Skin epidermis (tissue), 12 donors: ENCODE results near the gene PCDHB7.
A peak's percentile ranks its signal among the peaks of the same experiment; 100 is the strongest.
"Not testable (repeated sequence)": the region's sequence is repeated elsewhere in the genome, so short reads cannot be mapped to it uniquely, and the experiment has no call there.

Experiments
- H3K27ac ChIP-seq, 21 experiments: fragments of 200-600 bp; sonication (generic) in 11 of 21; one replicate each; pipeline ENCODE4 v1.5.0; 2020; ENCODE audit warnings: mild to moderate bottlenecking in 3 of 21, inconsistent platforms in 2 of 21, moderate library complexity in 2 of 21
- H3K4me3 ChIP-seq, 7 experiments: fragments of 200-600 bp; sonication (generic) in 2 of 7; one replicate each; pipeline ENCODE4 v1.5.0; 2020; ENCODE audit warnings: inconsistent platforms in 2 of 7, mild to moderate bottlenecking in 2 of 7, moderate library complexity in 1 of 7

Gene PCDHB7

GRCh38 chr5:141172381-141173204 is at the start of gene PCDHB7:
PCDHB7 (plus strand) TSS chr5:141172644; CDS start chr5:141172836, 192 bp downstream.
- Histone ChIP-seq H3K4me3 (peak within 1 kb of the TSS in 1 of 7 experiments; percentile 7), H3K27ac (no peak within 1 kb of the TSS)

GRCh38 chr5:141123396-141124135 is 48.9 kb upstream of the PCDHB7 start:
- not testable (repeated sequence) for H3K27ac ChIP-seq, H3K4me3 ChIP-seq

- Histone ChIP-seq H3K27ac (no peak overlapping the region), H3K4me3 (no peak overlapping the region)
Observed at GRCh38 chr5:141127305-141127704, 45.1 kb upstream of the PCDHB7 start.

DNA sequence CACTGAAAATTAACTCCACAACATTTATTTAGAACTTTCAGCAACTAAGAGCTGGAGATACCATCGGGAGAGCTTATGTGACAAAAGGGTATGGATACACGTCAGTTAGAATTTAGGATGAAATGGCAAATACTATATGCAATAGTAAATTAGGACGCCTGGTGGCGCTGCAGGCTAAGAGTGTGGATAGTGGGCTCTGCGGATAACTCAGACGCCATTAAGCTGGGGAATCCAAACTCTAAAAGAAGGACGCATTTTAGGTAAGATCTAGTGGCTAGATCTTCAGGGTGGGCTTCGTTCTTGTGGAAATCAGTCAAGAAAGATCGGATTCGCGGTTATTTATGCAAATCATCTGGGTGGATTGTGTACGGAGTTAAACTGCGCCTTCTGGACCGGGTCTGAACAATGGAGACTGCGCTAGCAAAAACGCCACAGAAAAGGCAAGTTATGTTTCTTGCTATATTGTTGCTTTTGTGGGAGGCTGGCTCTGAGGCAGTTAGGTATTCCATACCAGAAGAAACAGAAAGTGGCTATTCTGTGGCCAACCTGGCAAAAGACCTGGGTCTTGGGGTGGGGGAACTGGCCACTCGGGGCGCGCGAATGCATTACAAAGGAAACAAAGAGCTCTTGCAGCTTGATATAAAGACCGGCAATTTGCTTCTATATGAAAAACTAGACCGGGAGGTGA is 37.3 kb upstream of the PCDHB7 start, which contains the start of gene PCDHB5:
PCDHB5 (plus strand) TSS at position 177 of the 688 bp plus-strand sequence; CDS start at position 406, 229 bp downstream.
- no peak within 1 kb of the TSS for H3K27ac ChIP-seq

GRCh38 chr5:141135718-141136266 is 36.7 kb upstream of the PCDHB7 start:
- Histone ChIP-seq H3K4me3 (peak overlapping the region in 1 of 7 experiments; percentile 17), H3K27ac (no peak overlapping the region)

More for the DNA sequence above, 37.3 kb upstream of the PCDHB7 start, which contains the start of gene PCDHB5:
- peak within 1 kb of the TSS in 1 of 7 experiments; percentile 17 for H3K4me3 ChIP-seq

GRCh38 chr5:141137346-141137745 is 35.1 kb upstream of the PCDHB7 start:
- H3K4me3 ChIP-seq, H3K27ac ChIP-seq: not testable (repeated sequence)

GRCh38 chr5:141149812-141150211 is 22.6 kb upstream of the PCDHB7 start, which contains the start of gene PCDHB6:
PCDHB6 (plus strand) TSS chr5:141150057; CDS start chr5:141150258, 201 bp downstream.
- Histone ChIP-seq H3K27ac (no peak within 1 kb of the TSS), H3K4me3 (no peak within 1 kb of the TSS)

- no peak overlapping the region for H3K27ac ChIP-seq
- no peak overlapping the region for H3K4me3 ChIP-seq
Observed at GRCh38 chr5:141150224-141150992, 22.0 kb upstream of the PCDHB7 start.

DNA sequence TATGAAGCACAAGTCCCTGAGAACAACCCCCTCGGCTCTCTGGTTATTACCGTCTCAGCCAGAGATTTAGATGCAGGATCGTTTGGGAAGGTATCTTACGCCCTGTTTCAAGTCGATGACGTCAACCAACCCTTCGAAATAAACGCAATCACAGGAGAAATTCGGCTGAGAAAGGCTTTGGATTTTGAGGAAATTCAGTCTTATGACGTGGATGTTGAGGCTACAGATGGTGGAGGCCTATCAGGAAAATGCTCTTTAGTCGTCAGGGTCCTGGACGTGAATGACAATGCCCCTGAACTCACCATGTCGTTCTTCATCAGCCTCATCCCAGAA is 21.5 kb upstream of the PCDHB7 start:
- Histone ChIP-seq H3K27ac (no peak overlapping the region), H3K4me3 (no peak overlapping the region)

GRCh38 chr5:141151632-141152031 is 20.8 kb upstream of the PCDHB7 start:
- not testable (repeated sequence) for H3K4me3 ChIP-seq, H3K27ac ChIP-seq

DNA sequence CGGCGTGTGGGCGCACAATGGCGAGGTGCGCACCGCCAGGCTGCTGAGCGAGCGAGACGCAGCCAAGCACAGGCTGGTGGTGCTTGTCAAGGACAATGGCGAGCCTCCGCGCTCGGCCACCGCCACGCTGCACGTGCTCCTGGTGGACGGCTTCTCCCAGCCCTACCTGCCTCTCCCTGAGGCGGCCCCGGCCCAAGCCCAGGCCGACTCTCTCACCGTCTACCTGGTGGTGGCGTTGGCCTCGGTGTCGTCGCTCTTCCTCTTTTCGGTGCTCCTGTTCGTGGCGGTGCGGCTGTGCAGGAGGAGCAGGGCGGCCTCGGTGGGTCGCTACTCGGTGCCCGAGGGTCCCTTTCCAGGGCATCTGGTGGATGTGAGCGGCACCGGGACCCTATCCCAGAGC is 20.3 kb upstream of the PCDHB7 start:
- H3K27ac ChIP-seq, result not testable (repeated sequence)

DNA sequence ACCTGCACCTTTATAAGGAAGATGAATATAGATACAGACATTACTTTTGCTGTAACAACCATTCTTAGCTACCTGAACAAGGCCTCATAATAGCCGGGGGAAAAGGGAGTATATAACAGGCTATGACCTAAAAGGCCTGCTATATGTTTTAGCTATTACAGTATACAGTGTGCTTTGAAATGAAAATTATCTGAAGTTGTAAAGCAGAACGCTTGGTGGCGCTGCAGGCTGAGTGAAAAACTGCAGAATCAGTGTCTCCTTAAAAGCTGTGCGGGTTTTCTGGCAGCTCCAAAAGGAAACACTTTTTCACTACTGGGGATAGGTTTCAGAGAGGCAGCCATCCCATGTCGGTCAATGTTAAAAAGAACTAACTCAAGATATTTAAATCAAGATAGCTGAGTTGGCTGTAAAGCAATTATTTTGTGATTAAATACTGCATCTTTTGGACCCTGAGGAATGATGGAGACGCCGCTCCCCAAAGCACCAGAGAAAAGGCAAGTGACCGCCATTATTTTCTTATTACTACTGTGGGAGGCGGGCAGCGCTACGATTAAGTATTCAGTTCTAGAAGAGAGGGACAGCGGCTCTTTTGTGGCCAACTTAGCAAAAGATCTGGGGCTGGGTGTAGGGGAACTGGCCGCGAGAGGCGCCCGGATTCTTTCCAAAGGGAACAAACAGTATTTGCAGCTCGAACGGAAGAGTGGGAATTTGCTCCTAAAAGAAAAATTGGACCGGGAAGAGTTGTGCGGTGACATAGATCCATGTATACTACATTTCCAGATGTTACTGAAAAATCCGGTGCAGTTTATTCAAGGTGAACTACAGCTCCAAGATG is 16.7 kb upstream of the PCDHB7 start:
- Histone ChIP-seq H3K4me3 (no peak overlapping the region), H3K27ac (no peak overlapping the region)

More for the DNA sequence above, 20.3 kb upstream of the PCDHB7 start:
- H3K4me3 ChIP-seq, result not testable (repeated sequence)

GRCh38 chr5:141157356-141157755 is 15.1 kb upstream of the PCDHB7 start:
- not testable (repeated sequence) for H3K4me3 ChIP-seq, H3K27ac ChIP-seq

GRCh38 chr5:141157901-141158300 is 14.5 kb upstream of the PCDHB7 start:
- not testable (repeated sequence) for H3K27ac ChIP-seq, H3K4me3 ChIP-seq

- not testable (repeated sequence) for H3K4me3 ChIP-seq, H3K27ac ChIP-seq
Observed at GRCh38 chr5:141174291-141175104, 2.1 kb downstream of the PCDHB7 start.

DNA sequence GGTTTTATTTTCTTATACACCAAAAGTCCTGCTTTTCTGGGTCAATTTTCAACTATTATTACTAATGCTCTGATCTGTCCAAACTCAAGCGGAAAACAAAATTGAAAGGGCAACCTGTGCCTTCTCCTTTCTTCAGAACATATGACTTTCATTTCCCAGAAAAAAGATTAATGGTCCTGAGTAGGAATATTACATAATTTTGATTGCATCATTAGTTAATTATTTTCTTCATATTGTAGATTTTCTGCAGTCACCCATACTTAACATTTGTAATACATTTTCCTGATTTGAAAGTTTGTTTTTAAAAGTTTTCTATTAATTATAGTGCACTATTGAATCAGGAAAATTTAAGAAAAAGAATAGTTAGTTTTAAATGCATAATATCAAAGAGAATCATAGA is 3.5 kb downstream of the PCDHB7 start:
- no peak overlapping the region for H3K27ac ChIP-seq
- no peak overlapping the region for H3K4me3 ChIP-seq

- not testable (repeated sequence) for H3K27ac ChIP-seq, H3K4me3 ChIP-seq
Observed at GRCh38 chr5:141177577-141178191, 5.2 kb downstream of the PCDHB7 start, which contains the start of gene PCDHB8. PCDHB8 (plus strand) TSS chr5:141177790; CDS start chr5:141178035, 245 bp downstream.
